ENCODE measurements around the gene TAOK3. TPM values are rescaled to one million over a fixed set of nuclear protein-coding genes. Genes with fewer than 3 reads are reported as not detected.

Gene TAOK3
- total RNA-seq, 1 donor from 2014 or later = 1.1 TPM

DNA sequence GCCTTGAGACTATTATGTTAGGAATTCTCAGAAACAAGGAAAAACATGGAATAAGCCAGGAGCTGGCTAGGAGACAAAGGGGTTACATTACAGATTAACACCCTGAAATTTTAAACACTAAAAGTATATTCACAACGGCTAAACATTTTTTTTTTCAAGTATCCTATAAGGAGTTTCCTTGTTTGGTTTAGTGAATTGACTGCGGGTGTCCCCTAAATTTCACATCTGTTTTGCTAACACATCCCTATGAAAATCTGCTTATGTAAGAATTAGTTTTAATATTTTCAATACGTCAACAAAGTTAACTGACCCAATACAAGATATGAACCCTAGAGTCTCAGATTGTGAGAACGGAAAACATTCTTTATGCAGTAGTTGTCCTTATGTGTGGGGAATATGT, 19.0 kb downstream of the TAOK3 start:
- H3K9me3 ChIP-seq (ENCODE audit: low read depth) = no peaks in the 10 kb centered on the region
- no peak overlapping the region for H3K4me2 ChIP-seq
- no peak overlapping the region for H3K4me3 ChIP-seq
- Mint-ChIP-seq H3K9me3 (peaks cover 4% of the 10 kb centered on the region), H3K27me3 (ENCODE audit: insufficient read depth, low read depth) (no peaks in the 10 kb centered on the region), H3K4me3 (no peak overlapping the region), H3K4me1 (no peaks in the 10 kb centered on the region), H3K36me3 (no peaks in the 10 kb centered on the region), H3K27ac (no peak overlapping the region)
- no peak overlapping the region for H2AFZ ChIP-seq (replicated peaks)
- DNase-seq (ENCODE audit: low spot score) = no peak
- H3K36me3 ChIP-seq = no peaks in the 10 kb centered on the region
- no peaks in the 10 kb centered on the region for H3K79me2 ChIP-seq (ENCODE audit: low read depth)
- H3K9ac ChIP-seq = no peak overlapping the region
- no peaks in the 10 kb centered on the region for H4K20me1 ChIP-seq (ENCODE audit: low read depth)
- H3K27ac ChIP-seq = no peak overlapping the region
- TF ChIP-seq, protein P1, sequence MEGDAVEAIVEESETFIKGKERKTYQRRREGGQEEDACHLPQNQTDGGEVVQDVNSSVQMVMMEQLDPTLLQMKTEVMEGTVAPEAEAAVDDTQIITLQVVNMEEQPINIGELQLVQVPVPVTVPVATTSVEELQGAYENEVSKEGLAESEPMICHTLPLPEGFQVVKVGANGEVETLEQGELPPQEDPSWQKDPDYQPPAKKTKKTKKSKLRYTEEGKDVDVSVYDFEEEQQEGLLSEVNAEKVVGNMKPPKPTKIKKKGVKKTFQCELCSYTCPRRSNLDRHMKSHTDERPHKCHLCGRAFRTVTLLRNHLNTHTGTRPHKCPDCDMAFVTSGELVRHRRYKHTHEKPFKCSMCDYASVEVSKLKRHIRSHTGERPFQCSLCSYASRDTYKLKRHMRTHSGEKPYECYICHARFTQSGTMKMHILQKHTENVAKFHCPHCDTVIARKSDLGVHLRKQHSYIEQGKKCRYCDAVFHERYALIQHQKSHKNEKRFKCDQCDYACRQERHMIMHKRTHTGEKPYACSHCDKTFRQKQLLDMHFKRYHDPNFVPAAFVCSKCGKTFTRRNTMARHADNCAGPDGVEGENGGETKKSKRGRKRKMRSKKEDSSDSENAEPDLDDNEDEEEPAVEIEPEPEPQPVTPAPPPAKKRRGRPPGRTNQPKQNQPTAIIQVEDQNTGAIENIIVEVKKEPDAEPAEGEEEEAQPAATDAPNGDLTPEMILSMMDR (IDR thresholded peaks at IDR 0.05) = no peak
- TF ChIP-seq EZH2 (IDR thresholded peaks at IDR 0.05) (no peak), EZH2phosphoT487 (IDR thresholded peaks at IDR 0.05) (no peak)
- H3F3A ChIP-seq (ENCODE audit: low read depth) = no peaks in the 10 kb centered on the region
- H3K27me3 ChIP-seq = no peaks in the 10 kb centered on the region
- H3K4me1 ChIP-seq = no peaks in the 10 kb centered on the region

DNA sequence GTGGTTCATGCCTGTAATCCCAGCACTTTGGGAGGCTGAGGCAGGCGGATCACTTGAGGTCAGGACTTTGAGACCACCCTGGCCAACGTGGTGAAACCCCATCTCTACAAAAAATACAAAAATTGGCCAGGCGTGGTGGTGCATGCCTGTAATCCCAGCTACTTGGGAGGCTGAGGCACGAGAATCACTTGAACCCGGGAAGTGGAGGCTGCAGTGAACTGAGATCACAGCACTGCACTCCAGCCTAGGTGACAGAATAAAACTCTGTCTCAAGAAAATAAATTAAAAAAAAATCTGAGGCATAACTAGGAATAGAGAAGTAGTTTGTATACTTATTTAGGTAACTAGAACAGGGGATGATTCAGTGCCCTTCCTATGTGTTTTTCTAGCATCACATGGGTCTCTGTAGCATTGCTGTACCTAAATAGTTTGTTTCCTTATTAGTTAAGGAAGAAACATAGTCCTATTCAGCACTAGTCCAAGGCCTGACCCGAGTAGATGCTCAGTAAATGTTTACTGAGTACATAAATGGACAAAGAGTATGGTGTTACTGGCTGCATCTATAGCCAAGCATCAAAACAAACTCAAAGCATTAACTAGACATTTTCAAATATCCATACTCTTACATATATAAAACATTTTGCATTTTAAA, 21.7 kb downstream of the TAOK3 start:
- TF ChIP-seq EZH2phosphoT487 (IDR thresholded peaks at IDR 0.05) (no peak), EZH2 (IDR thresholded peaks at IDR 0.05) (no peak)
- TF ChIP-seq, protein P1 (IDR thresholded peaks at IDR 0.05) = no peak
- no peak for DNase-seq (ENCODE audit: low spot score)
- Histone ChIP-seq H3K27ac (no peak overlapping the region), H3K4me1 (no peaks in the 10 kb centered on the region), H3K9ac (no peak overlapping the region), H3K79me2 (ENCODE audit: low read depth) (no peaks in the 10 kb centered on the region), H2AFZ (replicated peaks) (no peak overlapping the region), H3K9me3 (ENCODE audit: low read depth) (no peaks in the 10 kb centered on the region), H3K4me3 (no peak overlapping the region), H3K36me3 (no peaks in the 10 kb centered on the region), H3K27me3 (no peaks in the 10 kb centered on the region), H3F3A (ENCODE audit: low read depth) (no peaks in the 10 kb centered on the region), H4K20me1 (ENCODE audit: low read depth) (no peaks in the 10 kb centered on the region), H3K4me2 (no peak overlapping the region)
- no peaks in the 10 kb centered on the region for H3K4me1 Mint-ChIP-seq
- no peak overlapping the region for H3K27ac Mint-ChIP-seq
- no peak overlapping the region for H3K4me3 Mint-ChIP-seq
- no peaks in the 10 kb centered on the region for H3K27me3 Mint-ChIP-seq (ENCODE audit: insufficient read depth, low read depth)
- H3K36me3 Mint-ChIP-seq = no peaks in the 10 kb centered on the region
- H3K9me3 Mint-ChIP-seq = peaks cover 4% of the 10 kb centered on the region

DNA sequence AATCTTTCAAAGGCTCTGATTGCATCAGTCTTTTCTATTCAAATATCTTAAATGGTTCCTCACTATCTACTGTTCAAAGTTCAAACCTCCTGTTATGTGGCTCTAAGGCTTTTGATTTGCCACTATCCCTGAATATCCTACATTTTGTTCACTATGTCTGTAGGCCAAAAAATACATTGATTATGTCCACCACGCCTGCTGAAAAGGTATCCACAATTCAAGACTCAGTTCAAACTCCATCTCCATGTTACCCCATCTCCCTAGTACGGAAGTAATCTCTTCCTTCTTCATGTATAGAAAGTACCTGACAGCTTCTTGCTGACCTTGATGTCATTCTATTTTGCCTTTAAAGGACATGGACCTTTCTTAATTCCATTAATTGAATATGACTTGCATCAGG, 24.8 kb downstream of the TAOK3 start:
- no peak overlapping the region for H3K27ac Mint-ChIP-seq
- no peaks in the 10 kb centered on the region for H3K27me3 Mint-ChIP-seq (ENCODE audit: insufficient read depth, low read depth)
- H4K20me1 ChIP-seq (ENCODE audit: low read depth) = no peaks in the 10 kb centered on the region
- no peaks in the 10 kb centered on the region for H3K9me3 ChIP-seq (ENCODE audit: low read depth)
- H3K9ac ChIP-seq = no peak overlapping the region
- H3K27ac ChIP-seq = no peak overlapping the region
- H3K36me3 Mint-ChIP-seq = no peaks in the 10 kb centered on the region
- no peaks in the 10 kb centered on the region for H3K9me3 Mint-ChIP-seq
- H2AFZ ChIP-seq (replicated peaks) = no peak overlapping the region
- DNase-seq (ENCODE audit: low spot score) = no peak
- no peak overlapping the region for H3K4me2 ChIP-seq
- H3K4me3 Mint-ChIP-seq = no peak overlapping the region
- no peaks in the 10 kb centered on the region for H3K4me1 Mint-ChIP-seq
- H3K27me3 ChIP-seq = no peaks in the 10 kb centered on the region
- peaks cover 9% of the 10 kb centered on the region for H3K4me1 ChIP-seq
- H3K36me3 ChIP-seq = no peaks in the 10 kb centered on the region
- TF ChIP-seq EZH2phosphoT487 (IDR thresholded peaks at IDR 0.05) = no peak
- TF ChIP-seq, protein P1 (IDR thresholded peaks at IDR 0.05) = no peak
- no peak for TF ChIP-seq EZH2 (IDR thresholded peaks at IDR 0.05)
- H3F3A ChIP-seq (ENCODE audit: low read depth) = no peaks in the 10 kb centered on the region
- no peaks in the 10 kb centered on the region for H3K79me2 ChIP-seq (ENCODE audit: low read depth)
- H3K4me3 ChIP-seq = no peak overlapping the region
